ELR (cell line): Measurements from ENCODE around the gene DLG2.

ENCODE experiments used
- DNase-seq: peaks from one replicate; pipeline ENCODE4 v3.0.0-alpha.2; 2015; ENCODE audit warnings: low read depth

Gene DLG2

DNA sequence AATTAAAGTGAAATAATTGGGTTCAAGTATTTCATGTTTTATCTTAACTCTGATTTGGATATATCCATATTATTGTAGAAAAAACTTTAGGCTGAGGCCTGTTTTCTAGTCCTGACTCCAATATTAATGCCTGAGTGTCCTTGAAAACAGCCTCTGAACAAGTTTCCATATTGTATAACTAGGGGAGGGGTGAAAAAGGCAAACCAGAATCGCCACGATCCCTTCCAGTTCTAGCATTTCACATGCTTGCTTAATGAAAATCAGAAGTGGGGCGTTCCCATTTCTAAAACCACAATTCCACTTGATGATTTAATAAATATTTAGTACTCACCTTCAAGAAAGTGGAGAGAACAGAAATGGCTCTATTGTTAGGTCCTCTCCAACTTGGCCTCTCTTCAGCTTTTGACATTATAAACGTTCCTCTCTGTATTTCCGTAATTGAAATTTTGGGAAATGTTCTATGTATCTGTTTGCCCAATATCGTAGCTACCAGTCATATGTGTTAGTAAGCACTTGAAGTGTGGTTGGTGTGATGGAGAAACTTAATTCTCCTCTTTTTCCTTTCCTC, 1779.6 kb downstream of the DLG2 start:
- no peak for DNase-seq

DNA sequence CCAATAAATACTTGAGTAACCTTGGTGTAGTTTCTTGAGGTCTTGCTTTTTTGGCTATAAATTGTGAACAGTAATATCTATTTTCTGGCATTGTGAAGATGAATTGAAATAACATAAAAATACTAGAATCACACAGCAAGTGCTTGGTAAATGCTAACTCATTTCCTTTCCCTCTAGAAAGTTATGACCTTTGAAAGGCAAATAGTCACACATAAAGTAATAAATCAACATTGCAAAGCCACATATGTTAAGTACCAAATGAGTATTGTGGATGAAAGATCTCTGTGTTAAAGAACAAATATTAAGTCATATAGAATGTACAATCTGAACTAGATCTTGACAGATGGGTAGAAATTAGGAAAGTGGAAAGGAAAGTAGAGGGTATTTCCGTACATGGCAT, 1781.3 kb downstream of the DLG2 start:
- no peak for DNase-seq

DNA sequence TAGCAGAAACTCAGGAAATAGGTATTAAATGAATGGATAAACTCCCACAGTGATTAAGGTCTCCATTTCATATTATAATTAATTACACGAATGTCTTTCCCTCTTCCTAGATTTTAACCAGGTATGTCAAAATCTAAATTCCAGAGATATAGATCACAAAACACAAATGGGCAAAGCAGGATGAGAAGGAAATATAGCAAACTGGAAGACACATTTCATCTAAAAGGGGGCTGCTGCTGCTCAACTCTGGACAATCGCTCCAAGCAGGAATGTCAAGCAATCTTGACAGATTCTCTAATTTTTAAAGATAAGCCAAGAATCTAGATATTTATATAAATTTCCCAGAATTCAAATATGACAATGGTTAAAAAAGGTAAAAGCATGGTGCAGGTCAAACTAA, 1786.8 kb downstream of the DLG2 start:
- DNase-seq: no peak

DNA sequence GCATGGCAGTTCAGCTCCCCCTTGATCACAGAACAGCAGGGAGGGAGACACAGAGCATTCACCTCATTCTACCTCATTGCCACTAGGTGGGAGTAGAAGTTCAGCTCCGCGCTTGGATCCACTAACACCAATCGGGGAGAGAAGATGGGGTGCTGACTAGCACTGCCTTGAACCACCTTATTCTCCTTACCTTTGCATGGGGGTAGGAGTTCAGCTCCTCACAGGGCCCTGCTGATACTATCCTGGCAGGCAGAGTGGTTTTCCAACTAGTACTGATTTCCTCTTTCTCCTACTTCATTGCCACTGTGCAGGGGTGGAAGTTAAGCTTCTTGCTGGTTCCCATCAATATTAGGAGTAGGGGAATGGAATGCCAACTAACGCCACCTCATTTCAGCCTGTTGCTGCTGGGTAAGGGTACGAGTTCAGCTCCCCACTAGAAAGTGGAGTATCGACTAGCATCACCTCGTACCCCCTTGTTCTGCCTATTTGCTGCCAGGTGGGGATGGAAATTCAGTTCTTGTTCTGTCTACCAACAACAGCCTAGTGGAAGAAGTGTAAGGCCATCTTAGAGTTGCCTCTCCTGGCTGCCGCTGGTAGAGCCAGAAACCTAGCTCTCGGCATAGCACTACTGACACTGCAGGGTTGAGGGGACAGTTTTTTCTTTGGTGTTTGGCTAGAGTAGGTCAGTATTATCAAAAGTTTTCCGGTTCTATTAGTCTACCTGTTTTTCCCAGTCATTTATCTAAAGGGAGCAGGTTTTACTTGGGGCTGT, 1790.1 kb downstream of the DLG2 start:
- peak; percentile 65 for DNase-seq

DNA sequence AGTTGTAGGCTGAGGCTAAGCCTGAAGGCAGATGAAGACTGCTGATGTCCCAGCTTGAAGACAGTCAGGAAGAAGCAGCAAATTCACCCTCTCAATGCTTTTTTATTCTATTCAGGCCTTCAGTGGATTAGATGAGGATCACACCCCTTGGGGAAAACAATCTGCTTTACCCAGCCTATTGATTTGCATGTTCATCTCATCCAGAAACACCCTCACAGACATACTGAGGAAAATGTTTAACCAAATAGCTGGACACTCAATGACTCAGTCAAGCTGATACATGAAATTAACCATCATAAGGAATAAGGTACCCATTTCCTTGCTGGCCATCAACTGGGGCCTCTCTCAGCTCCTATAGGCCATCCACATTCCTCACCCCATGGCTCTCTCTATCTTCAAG, 1791.1 kb downstream of the DLG2 start:
- no peak for DNase-seq

DNA sequence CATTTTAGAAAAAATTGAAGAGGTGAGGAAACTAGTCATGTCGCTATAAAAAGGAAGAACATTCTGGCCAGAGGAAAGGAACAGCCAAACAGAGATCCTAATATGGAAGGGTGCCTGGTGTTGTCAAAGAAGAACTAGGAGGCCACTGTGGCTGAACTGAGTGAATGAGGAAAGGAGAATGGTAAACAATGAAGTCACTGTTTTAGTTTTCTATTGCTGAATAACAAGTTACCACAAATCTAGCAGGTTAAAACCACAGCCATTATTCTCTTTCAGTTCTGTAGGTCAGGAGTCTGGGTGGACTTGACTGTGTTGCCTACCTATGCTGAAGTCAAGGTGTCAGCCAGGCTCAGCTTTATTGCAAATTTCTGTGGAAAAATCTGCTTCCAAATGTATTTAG, 1791.7 kb downstream of the DLG2 start:
- DNase-seq: no peak

DNA sequence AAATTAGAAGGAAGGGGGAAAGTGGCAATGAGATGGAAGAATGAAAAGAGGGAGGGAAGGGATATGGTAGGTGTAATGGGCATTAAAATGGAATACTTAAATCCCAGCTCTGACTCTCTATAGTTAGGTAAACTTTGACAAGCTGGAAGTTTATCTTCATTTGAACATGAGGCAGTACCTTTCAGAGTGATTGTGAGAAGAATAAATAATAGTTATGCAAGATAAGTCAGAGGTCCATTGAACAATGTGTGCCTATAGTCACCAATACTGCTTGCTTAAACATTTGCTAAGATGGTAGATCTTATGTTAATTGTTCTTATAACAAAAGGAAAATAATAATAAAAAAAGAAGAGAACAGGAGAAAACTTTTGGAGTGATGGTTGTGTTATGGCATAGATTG, 1795.2 kb downstream of the DLG2 start:
- DNase-seq: no peak

DNA sequence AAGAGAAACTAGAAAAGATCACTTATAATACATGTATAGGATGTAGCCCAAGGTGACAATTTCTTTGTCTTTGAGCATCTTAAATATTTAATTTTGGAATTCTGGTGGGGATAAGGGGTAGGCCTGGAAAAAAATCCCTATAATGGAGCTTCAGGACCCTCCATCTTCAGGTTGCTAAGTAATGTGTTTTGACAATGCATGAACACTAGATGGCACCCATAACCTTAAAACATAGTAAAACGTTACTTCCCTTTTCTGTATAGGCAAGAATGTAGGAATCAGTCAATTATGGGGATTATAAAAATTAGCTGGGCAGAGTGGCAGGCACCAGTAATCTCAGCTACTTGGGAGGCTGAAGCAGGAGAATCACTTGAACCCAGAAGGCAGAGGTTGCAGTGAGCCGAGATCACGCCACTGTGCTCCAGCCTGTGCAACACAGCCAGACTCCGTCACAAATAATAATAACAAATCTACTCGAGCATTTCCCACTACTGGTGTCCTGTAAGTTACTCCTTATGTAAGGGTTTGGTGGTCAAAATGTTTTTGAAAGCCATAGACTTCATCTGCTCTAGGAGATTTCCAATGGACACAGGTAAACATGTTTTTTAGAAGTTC, 1799.1 kb downstream of the DLG2 start:
- peak; percentile 61 for DNase-seq

DNA sequence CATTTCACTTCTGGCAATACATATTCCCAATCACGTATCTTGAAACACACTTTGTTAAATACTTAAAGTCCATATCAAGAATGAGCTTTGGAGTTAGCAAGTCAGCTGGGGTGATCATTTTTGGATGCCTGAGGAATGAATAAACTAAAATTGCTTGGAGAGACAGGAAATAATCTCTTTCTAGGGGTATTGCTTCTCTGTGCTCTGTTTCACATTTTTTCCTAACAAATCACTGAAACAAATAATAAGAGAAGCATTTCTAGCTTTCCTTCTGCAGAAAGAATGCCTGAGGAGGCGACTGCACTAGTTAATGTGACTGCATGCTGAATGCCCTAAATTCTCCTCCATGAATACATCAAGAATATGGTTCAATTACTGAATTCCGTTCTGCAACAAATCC, 1799.6 kb downstream of the DLG2 start:
- DNase-seq: peak; percentile 46

DNA sequence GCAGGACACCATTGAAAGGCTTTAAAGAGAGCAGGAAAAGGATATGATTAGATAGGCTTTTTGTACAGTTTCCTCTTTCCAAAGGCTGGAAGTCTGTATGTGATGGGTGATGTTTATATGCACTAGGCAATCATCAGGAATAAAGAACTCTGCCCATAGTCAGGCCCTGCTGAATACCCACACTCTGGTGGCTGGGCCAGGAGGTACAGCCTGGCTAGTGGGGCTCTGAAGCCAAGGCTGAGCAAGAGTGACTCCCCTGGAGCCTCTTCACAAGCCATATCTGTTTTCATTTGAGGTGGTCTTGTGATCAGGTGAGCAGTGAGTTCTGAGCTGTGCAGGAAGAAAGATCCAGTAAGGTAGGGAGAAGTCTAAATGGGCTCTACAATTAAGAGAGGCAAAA, 1801.1 kb downstream of the DLG2 start:
- no peak for DNase-seq

DNA sequence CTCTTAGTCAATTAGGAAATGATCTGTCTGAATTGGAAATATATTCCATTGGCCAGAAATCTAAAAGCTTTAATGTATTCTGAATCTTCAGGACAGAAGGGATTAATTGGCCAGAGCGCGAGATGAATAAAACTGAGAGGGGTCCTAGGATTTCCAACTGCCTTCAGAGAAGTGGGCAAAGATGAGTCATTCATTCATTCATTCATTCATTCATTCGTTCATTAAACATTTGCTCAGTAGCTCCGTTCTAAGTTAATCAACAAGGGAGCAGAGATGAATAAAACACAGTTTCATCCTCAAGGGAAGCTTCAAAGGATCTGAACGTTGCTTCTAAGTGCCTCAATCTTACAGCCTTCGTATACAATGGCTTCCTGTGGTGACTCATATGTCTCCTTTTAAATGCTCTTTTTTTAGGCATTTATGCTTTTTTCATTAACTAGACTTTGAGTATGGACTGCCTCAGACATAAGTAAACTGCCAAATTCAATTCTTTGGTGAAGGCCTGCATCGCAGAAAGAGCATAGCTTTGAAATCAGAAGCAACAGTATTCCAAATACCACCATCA, 1803.6 kb downstream of the DLG2 start:
- DNase-seq: peak; percentile 42

DNA sequence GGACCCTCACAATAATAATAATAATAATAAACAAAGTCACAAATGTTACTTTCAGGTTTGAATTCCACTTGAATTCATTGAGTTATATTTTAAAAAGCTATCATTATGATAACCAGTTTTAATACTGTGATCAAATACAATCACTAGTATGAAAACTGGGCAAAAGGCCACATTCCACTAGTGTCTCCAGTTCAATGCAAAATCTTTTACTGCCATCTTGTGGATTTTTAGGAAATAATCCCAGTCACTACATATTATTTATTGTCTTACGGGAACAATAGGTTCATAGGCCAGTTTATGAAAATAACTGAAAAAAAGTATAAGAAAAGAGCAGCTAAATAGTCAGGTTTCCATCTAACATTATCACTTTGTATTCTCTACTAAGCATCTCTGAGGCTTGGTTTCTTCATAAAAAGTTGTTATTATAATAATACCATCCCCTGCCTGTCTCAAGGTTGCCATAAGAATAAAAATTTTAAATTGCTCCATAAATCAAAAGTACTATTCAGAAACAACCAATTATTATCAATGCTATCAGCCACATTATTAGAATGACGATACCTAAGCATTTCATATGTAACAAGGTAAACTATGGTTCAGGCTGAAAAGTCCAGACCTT, 1807.1 kb downstream of the DLG2 start:
- DNase-seq: peak; percentile 80

DNA sequence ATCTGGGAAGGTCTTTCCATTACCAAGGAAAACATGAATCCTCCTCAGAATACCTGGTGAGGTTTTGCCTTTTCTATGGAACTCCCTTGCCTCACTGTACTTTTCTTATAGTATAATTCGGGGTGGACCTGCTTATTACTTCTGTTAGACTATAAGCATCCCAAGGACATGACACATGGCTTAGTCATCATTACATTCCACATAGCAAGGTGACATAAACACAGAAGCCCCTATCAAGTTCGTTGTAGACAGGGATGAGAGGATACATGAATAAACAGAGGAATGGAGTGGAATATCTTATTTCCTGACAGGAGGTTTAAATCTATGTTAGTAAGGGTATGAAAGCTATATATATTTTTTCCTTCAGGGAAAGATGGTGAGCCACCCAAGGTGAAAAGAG, 1808.8 kb downstream of the DLG2 start:
- peak; percentile 80 for DNase-seq

DNA sequence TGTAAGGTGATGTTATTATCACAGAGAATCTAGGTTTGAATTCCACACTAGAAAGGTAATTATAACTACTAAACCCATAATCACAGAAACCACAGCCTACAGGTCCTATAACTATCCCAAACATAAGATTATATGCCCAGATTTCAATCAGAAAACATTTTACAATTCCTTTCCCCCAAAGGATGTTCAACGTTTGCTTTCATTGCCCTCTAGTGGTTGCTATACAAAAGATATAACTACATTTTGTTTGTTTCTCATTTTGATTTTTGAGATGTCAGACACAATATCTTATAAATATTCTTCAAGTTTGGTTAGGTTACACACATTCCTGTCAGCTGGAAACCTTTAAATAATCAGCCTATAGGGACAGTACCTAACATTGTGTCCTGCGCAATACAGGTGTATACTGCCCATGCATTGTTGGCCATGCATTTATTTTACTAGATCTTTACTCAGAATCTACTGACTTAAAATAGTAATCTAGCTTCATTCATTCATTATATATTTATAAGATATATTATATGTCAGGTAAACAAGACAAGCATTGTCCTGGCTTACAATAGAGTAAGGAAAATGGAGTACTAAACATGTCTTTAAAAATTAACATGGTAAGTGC, 1810.5 kb downstream of the DLG2 start:
- DNase-seq: peak; percentile 60

DNA sequence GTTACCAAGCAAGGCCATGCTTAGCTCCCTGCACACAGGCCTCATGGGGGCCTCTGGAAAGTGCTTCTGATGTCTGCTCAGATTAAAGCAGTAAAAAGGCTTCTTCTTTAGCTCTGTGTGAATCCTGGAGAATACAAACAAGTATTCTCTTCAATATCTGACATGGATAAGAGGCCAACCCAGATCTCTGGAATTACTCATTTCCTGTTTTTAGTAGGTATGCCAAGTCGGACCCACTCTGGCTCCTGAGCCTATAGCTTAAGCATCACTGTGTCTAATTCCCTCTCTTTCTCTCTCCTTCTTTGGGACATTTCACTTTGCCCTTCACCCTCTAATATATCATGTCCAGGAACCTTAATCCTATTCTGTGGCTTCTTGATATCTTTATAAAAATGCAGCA, 1811.4 kb downstream of the DLG2 start:
- peak; percentile 34 for DNase-seq

DNA sequence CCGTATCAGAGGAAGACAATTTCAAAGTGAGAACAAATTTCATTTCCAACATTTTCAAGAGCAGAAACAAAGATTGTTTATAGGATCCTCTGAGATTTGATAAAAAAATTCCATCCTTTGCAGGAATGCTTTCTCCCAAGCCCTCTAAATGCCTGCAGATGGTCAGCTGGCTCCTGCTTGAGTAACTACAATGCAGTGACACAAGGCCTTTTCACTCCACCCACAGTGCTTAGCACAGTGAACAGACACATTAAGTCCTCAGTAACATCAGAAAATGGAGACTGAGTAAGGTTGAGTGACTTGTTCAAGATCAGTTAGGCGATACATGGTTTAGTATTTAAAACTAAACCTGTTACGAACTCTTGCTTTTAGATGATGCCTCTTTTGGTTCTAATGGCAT, 1813.8 kb downstream of the DLG2 start:
- DNase-seq: no peak

DNA sequence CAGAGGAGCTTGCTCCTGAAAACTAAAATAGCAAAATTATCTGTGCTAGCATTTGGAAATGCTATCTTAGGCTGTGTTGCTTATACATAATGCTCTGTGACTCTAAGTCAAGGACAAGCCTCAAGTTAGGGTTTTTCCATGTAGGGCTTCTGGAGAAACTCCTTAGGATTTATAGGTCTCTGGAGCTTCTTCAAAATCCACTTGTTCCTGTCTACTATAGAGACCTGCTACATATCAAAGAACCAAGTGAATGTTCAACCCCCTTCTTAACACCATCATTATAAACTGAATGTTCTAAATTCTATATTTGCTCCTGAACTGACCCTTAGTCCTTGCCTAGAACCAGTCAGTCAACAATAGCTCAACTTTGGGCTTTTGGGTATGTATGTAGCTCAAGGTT, 1817.9 kb downstream of the DLG2 start:
- DNase-seq: no peak

DNA sequence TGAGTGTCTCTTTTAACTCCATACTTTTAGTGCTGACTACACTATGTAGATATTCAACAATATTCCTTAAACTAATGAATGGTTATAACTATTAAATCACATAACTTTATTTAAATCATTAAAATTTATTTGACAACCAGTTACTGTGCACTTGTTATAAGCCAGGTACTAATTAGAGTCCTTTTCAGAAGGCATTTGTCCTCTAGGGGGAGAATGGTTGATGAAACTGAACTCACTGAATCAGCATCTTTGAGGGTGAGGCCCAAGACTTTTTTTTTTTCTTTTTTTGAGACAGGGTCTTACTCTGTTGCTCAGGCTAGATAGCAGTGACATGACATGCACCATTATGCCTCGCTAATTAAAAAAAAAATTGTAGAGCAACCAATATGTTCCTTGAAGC, 1825.3 kb downstream of the DLG2 start:
- peak; percentile 26 for DNase-seq

DNA sequence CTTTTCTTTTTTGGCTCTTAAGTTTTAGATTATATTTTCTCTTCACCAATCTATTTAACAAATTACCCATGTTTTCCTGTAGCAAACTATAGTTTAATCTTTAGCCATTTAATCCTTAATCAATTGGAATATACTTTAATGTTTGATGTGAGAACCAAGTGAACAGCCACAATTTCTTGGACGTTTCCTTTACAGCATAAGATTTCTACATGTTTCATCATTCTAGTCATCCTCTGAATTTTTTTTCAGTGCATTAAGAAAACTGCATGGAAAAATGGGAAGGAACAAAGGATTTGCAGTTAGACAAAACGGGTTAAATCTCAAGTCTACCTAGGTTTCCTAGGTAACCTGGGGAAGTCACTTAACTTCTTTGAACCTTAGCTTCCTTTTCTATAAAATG, 1833.8 kb downstream of the DLG2 start:
- no peak for DNase-seq

DNA sequence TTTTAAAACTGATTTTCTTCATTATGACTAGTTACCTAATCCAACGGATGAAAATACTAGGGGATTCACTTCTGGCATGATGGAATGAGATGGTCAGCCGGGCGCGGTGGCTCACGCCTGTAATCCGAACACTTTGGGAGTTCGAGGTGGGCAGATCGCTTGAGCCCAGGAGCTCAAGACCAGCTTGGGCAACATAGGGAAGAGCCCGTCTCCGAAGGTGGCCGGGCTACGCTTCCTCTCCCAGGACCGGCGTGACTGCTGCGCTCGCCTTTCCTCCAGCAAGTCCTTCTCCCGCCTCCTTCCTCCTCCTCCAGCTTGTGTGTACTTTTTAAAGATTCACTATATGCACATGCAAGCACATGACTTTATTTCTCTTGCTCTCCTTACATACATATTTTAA, 1835.6 kb downstream of the DLG2 start:
- DNase-seq: no peak

DNA sequence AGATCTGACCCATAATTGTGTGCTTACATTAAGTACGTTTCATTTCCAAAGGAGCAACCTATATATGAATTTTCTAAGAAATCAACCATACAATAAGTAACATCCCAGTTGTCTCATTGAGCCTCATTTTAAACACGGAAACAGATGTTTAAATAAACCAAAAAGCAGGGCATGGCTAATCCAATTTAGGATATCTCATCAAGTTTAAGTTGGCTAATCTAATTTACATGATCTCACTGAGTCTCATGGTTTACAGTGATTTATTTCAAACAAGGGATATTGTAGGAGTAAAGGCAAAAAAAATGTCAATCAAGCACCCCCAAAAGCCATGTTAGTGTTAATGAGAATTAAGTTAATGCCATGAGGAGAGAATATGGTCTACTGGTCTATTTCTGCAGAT, 1841.2 kb downstream of the DLG2 start:
- DNase-seq: no peak

DNA sequence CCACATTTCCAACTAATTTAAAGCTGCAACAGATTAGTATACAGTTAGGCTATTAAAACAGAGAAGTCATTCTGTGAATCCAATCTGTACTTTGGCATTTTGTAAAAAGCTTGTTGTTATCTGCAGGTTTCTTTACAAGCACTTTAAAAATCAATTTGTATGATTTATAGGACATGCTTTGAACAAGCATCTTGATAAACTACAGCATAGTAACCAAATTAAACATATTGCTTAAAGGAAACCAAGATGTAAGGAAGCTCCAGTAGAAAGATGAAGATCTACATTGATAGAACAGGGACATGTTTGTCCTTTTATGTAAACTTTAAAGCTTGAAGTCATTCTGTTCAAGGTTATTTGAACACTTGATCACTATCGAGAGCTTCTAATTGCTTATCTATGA, 1842.7 kb downstream of the DLG2 start:
- DNase-seq: no peak
